Measurements from ENCODE around the gene TSBP1. TPM values are rescaled to one million over a fixed set of nuclear protein-coding genes. Genes with fewer than 3 reads are reported as not detected.

The TSBP1 gene
- total RNA-seq, 1 experiment from 2014 or later, result not detected

GRCh38 chr6:32370505-32370904, 1.2 kb downstream of the TSBP1 start:
- H3K4me3 ChIP-seq (replicated peaks in 1 of 2; ENCODE audit: low read depth in 1 of 2, low read length in 2 of 2), result no peak overlapping the region
- no TSS peak for BruUV-seq (replicated peaks)
- no peak for DNase-seq (ENCODE audit: low read depth, low spot score)
- CTCF ChIA-PET, result no interaction called here
- H3K4me2 ChIP-seq (ENCODE audit: low read length), result peak overlapping the region; percentile 17; the same call in 1 of the 2 replicates
- no peaks in the 10 kb centered on the region for H3K27me3 ChIP-seq (ENCODE audit: insufficient read depth, low read length)
- peaks cover 7 to 39% of the 10 kb centered on the region in 2 experiments for H3K4me1 ChIP-seq (ENCODE audit: control insufficient read depth in 1 of 2, insufficient read depth in 2 of 2, low read length in 2 of 2)
- POLR2A ChIA-PET, result interaction anchor here (0.6 kb wide), 1 partner anchor 31 kb away, joined by 3 read pairs; no protein-coding TSS in a partner anchor
- TF ChIP-seq SIN3A (IDR thresholded peaks at IDR 0.05; ENCODE audit: low read depth), result no peak
- TF ChIP-seq YY1 (IDR thresholded peaks at IDR 0.05; ENCODE audit: extremely low read depth, insufficient replicate concordance, low read depth, low read length), result no peak
- TF ChIP-seq ZNF274 (IDR thresholded peaks at IDR 0.05; ENCODE audit: low read depth, low read length), result no peak
- TF ChIP-seq ATF3 (IDR thresholded peaks at IDR 0.05), result no peak
- no peak for TF ChIP-seq POLR2A (IDR thresholded peaks at IDR 0.05; ENCODE audit: borderline replicate concordance, extremely low read depth, insufficient read depth, insufficient read length)
- no peak for TF ChIP-seq FOSL1 (IDR thresholded peaks at IDR 0.05; ENCODE audit: low read depth)
- no peak for TF ChIP-seq SRF (IDR thresholded peaks at IDR 0.05; ENCODE audit: low read depth)
- no peak for TF ChIP-seq ZBTB33 (IDR thresholded peaks at IDR 0.05; ENCODE audit: extremely low read depth, insufficient replicate concordance, low read length)
- TF ChIP-seq SP1 (IDR thresholded peaks at IDR 0.05; ENCODE audit: low read depth), result no peak
- TF ChIP-seq CEBPB (IDR thresholded peaks at IDR 0.05; ENCODE audit: low read depth), result peak; percentile 58
- no peak for TF ChIP-seq TCF7L2 (IDR thresholded peaks at IDR 0.05; ENCODE audit: borderline replicate concordance, extremely low read depth, insufficient read depth, insufficient read length)
- TF ChIP-seq ZFX (IDR thresholded peaks at IDR 0.05), result no peak
- no peak for TF ChIP-seq POLR2AphosphoS5 (IDR thresholded peaks at IDR 0.05; ENCODE audit: low read depth, low read length)
- TF ChIP-seq JUND (IDR thresholded peaks at IDR 0.05), result 0 out of 2 replicates have a peak, but pooled peaks have one; percentile 27
- intact Hi-C loops (cut with micrococcal nuclease), result no loop called here
- peak overlapping the region; percentile 38 for H2AFZ ChIP-seq (ENCODE audit: low read depth, low read length, poor library complexity, severe bottlenecking)
- H3K9me3 ChIP-seq (ENCODE audit: control insufficient read depth in 1 of 2, insufficient read depth in 1 of 2, low read depth in 1 of 2, low read length in 2 of 2), result no peaks in the 10 kb centered on the region
- no peaks in the 10 kb centered on the region for H3K9me2 ChIP-seq (ENCODE audit: insufficient read depth)
- RAD21 ChIA-PET (ENCODE audit: low non-redundant PET in 1 of 2, low total read pairs in 2 of 2, uncharacterized antibody in 2 of 2, unreplicated experiment in 2 of 2), result no interaction called here
- no peak for ATAC-seq
- no peaks in the 10 kb centered on the region for H4K20me1 ChIP-seq (ENCODE audit: insufficient read depth)
- H3K27ac ChIP-seq (ENCODE audit: low read depth, low read length), result no peak overlapping the region
- no peaks in the 10 kb centered on the region for H3K36me3 ChIP-seq (ENCODE audit: control insufficient read depth in 1 of 2, insufficient read depth in 2 of 2, low read length in 2 of 2)
- no peaks in the 10 kb centered on the region for H3K79me2 ChIP-seq (ENCODE audit: insufficient read depth, low read length)
- H3K9ac ChIP-seq (ENCODE audit: low read length), result no peak overlapping the region

Measured in HCT116 (cell line).